Loucy (cell line): ENCODE results near the gene CDC14A.

Experiments used
- H2AFZ ChIP-seq: fragments of 200-600 bp; sonication (generic); 2 replicates; pipeline ENCODE4 v1.6.0; 2016; ENCODE audit warnings: antibody characterized with exemption, mild to moderate bottlenecking, low read length, moderate library complexity
- H3F3A ChIP-seq: fragments of 200-600 bp; 2 replicates; pipeline ENCODE4 v1.6.0; 2016; ENCODE audit warnings: antibody characterized with exemption, low read depth, mild to moderate bottlenecking
- H3K27me3 ChIP-seq: fragments of 200-600 bp; sonication (generic); 2 replicates; pipeline ENCODE4 v1.6.1; 2014; ENCODE audit warnings: low read length, mild to moderate bottlenecking; ENCODE audit not compliant: insufficient read depth, poor library complexity, severe bottlenecking
- H3K36me3 ChIP-seq: fragments of 200-600 bp; sonication (generic); 2 replicates; pipeline ENCODE4 v1.6.1; 2016; ENCODE audit warnings: low read length; ENCODE audit not compliant: insufficient read depth
- H3K4me1 ChIP-seq: fragments of 200-600 bp; sonication (generic); 2 replicates; pipeline ENCODE4 v1.5.1; 2014; ENCODE audit warnings: low read length, mild to moderate bottlenecking; ENCODE audit not compliant: insufficient read depth, poor library complexity, severe bottlenecking
- H3K4me2 ChIP-seq: fragments of 200-600 bp; sonication (generic); 2 replicates; pipeline ENCODE4 v1.6.0; 2014; ENCODE audit warnings: antibody characterized with exemption, low read length, low read depth, mild to moderate bottlenecking; ENCODE audit not compliant: poor library complexity, severe bottlenecking
- H3K4me3 ChIP-seq: fragments of 200-600 bp; sonication (generic); 2 replicates; pipeline ENCODE4 v1.5.1; 2014; ENCODE audit warnings: low read length, mild to moderate bottlenecking, mixed read lengths; ENCODE audit not compliant: poor library complexity, severe bottlenecking
- H3K79me2 ChIP-seq: fragments of 200-600 bp; sonication (generic); 2 replicates; pipeline ENCODE4 v1.6.1; 2014; ENCODE audit warnings: low read length; ENCODE audit not compliant: insufficient read depth
- H3K9ac ChIP-seq: fragments of 200-600 bp; sonication (generic); 2 replicates; pipeline ENCODE4 v1.6.0; 2014; ENCODE audit warnings: mild to moderate bottlenecking, low read depth, low read length, moderate library complexity; ENCODE audit not compliant: poor library complexity, severe bottlenecking
- H3K9me2 ChIP-seq: fragments of 200-600 bp; sonication (generic); replicated peaks from 2 replicates; pipeline ENCODE4 v1.6.1; 2016; ENCODE audit warnings: low read depth, low read length, mixed read lengths
- H3K9me3 ChIP-seq: fragments of 200-600 bp; sonication (generic); 2 replicates; pipeline ENCODE4 v1.6.1; 2014; ENCODE audit warnings: mild to moderate bottlenecking, antibody characterized with exemption, low read length, low read depth; ENCODE audit not compliant: insufficient read depth
- H4K20me1 ChIP-seq: fragments of 200-600 bp; sonication (generic); 2 replicates; pipeline ENCODE4 v1.6.0; 2014; ENCODE audit warnings: antibody characterized with exemption, low read length, mild to moderate bottlenecking; ENCODE audit not compliant: insufficient read depth, poor library complexity, severe bottlenecking
- CTCF ChIP-seq: fragments of 200-600 bp; sonication (generic); conservative IDR thresholded peaks from 2 replicates; pipeline ENCODE4 v1.5.1; 2014; ENCODE audit warnings: mild to moderate bottlenecking, antibody characterized with exemption, low read length
- EZH2phosphoT487 ChIP-seq: fragments of 200-600 bp; IDR thresholded peaks from 2 replicates; pipeline ENCODE4 v1.6.1; 2018; ENCODE audit warnings: antibody characterized with exemption, mild to moderate bottlenecking, moderate library complexity, borderline replicate concordance

Gene CDC14A

GRCh38 chr1:100422065-100422464, 69.8 kb downstream of the CDC14A start:
- Histone ChIP-seq H3K79me2 (peaks cover 6% of the 10 kb centered on the region; the same call in 1 of the 2 replicates), H3F3A (no peaks in the 10 kb centered on the region), H3K4me1 (peaks cover 4% of the 10 kb centered on the region), H3K36me3 (peaks cover 19% of the 10 kb centered on the region; the same call in 1 of the 2 replicates), H3K9ac (no peak overlapping the region), H2AFZ (no peak overlapping the region), H4K20me1 (no peaks in the 10 kb centered on the region), H3K4me3 (no peak overlapping the region), H3K27me3 (no peaks in the 10 kb centered on the region), H3K9me3 (no peaks in the 10 kb centered on the region), H3K9me2 (no peaks in the 10 kb centered on the region), H3K4me2 (no peak overlapping the region)
- TF ChIP-seq EZH2phosphoT487 = no peak
- no peak for TF ChIP-seq CTCF

- H3F3A ChIP-seq = no peaks in the 10 kb centered on the region
- H3K36me3 ChIP-seq = peaks cover 20% of the 10 kb centered on the region; the same call in 1 of the 2 replicates
- no peaks in the 10 kb centered on the region for H3K9me2 ChIP-seq
- H2AFZ ChIP-seq = no peak overlapping the region
- peaks cover 4% of the 10 kb centered on the region for H3K4me1 ChIP-seq
- peaks cover 6% of the 10 kb centered on the region; the same call in 1 of the 2 replicates for H3K79me2 ChIP-seq
- TF ChIP-seq CTCF (no peak; the same call in 1 of the 2 replicates), EZH2phosphoT487 (no peak)
- H3K9ac ChIP-seq = no peak overlapping the region
- H3K9me3 ChIP-seq = no peaks in the 10 kb centered on the region
- no peaks in the 10 kb centered on the region for H4K20me1 ChIP-seq
- H3K4me2 ChIP-seq = no peak overlapping the region
- H3K27me3 ChIP-seq = no peaks in the 10 kb centered on the region
- H3K4me3 ChIP-seq = no peak overlapping the region
Measured at GRCh38 chr1:100423832-100424337, 71.6 kb downstream of the CDC14A start.

- H3K4me2 ChIP-seq = no peak overlapping the region
- no peak overlapping the region for H3K4me3 ChIP-seq
- no peak overlapping the region for H3K9ac ChIP-seq
- no peak overlapping the region for H2AFZ ChIP-seq
- no peaks in the 10 kb centered on the region for H3F3A ChIP-seq
- no peaks in the 10 kb centered on the region for H4K20me1 ChIP-seq
- no peaks in the 10 kb centered on the region for H3K27me3 ChIP-seq
- TF ChIP-seq EZH2phosphoT487 = no peak
- no peak for TF ChIP-seq CTCF
- H3K36me3 ChIP-seq = peaks cover 20% of the 10 kb centered on the region; the same call in 1 of the 2 replicates
- H3K79me2 ChIP-seq = no peaks in the 10 kb centered on the region
- no peaks in the 10 kb centered on the region for H3K9me3 ChIP-seq
- no peaks in the 10 kb centered on the region for H3K9me2 ChIP-seq
- H3K4me1 ChIP-seq = peaks cover 4% of the 10 kb centered on the region
Measured at GRCh38 chr1:100428160-100428559, 75.9 kb downstream of the CDC14A start.
